Stimulated activated naive CD8-positive, alpha-beta T cell treated with anti-CD3 and anti-CD28 coated beads, Interleukin-15, Interleukin-2, amounts not matched to agents 100 ng/mL and 50 ng/mL, for 24 hours (primary cell): ENCODE measurements around the gene DTNB.
A peak's percentile ranks its signal among the peaks of the same experiment; 100 is the strongest.
"Not testable (repeated sequence)": the region's sequence is repeated elsewhere in the genome, so short reads cannot be mapped to it uniquely, and the experiment has no call there.

Experiments used
- H3K27ac Mint-ChIP-seq: one replicate; pipeline ENCODE4 v1.8.0; 2021; ENCODE audit warnings: mild to moderate bottlenecking, mixed read lengths
- H3K27me3 Mint-ChIP-seq: one replicate; pipeline ENCODE4 v1.8.0; 2021; ENCODE audit warnings: mixed read lengths
- H3K36me3 Mint-ChIP-seq: one replicate; pipeline ENCODE4 v1.8.0; 2021; ENCODE audit warnings: low read depth, mixed read lengths
- H3K4me1 Mint-ChIP-seq: one replicate; pipeline ENCODE4 v1.8.0; 2021; ENCODE audit warnings: low read depth, mixed read lengths
- H3K4me3 Mint-ChIP-seq: one replicate; pipeline ENCODE4 v1.8.0; 2021; ENCODE audit warnings: mild to moderate bottlenecking, mixed read lengths
- H3K9me3 Mint-ChIP-seq: one replicate; pipeline ENCODE4 v1.8.0; 2021; ENCODE audit warnings: mixed read lengths

Gene DTNB

DNA sequence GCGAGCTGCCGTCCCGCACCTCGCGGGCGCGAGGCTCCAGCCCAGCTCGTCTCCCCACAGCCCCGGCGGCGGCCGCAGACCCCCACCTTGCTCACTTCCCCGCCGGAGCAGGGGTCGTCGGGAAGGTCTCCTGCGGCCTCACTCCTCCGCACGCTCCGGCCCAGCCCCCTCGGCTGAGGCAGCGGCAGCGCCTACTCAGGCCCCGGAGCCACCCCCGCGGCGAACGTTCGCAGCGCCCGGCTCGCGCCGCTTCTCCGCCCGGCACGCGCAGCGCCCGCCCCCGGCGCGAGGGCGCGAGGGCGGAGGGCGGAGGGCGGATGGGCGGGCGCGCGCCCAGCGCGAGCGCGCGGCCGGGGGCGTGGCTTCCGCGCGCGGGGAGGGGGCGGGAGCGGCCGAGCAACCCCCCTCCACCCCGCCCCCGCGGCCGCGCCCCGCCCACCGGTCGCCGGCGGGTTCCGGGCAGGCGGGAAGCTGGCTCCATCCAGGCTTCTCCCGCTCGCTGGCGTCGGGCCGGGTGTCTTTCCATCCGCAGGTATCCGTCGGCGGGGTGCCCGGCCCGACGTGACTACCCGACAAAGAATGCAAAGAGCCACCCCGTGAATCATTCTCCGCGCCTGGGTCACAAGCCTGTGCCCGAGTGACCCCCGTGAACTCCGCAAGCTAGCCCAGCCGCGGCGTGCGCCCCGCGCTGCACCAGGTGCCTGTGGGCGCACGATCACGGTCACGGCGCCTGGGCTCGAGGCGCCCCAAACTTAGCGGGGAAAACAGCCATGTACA lies at the start of gene DTNB:
TSS of gene DTNB (minus strand) at position 278 of the 777 bp plus-strand sequence. CDS start 20,917 bp downstream, outside the sequence.
- H3K36me3 Mint-ChIP-seq = no peaks in the 10 kb centered on the region
- H3K27ac Mint-ChIP-seq = no peak within 1 kb of the TSS
- peak within 1 kb of the TSS; percentile 86 for H3K4me3 Mint-ChIP-seq
- H3K9me3 Mint-ChIP-seq = no peaks in the 10 kb centered on the region
- H3K27me3 Mint-ChIP-seq = peaks cover 7% of the 10 kb centered on the region
- H3K4me1 Mint-ChIP-seq = peaks cover 29% of the 10 kb centered on the region

GRCh38 chr2:25722224-25722623 lies 48.8 kb upstream of the DTNB start:
- H3K27me3 Mint-ChIP-seq = peaks cover 3% of the 10 kb centered on the region

DNA sequence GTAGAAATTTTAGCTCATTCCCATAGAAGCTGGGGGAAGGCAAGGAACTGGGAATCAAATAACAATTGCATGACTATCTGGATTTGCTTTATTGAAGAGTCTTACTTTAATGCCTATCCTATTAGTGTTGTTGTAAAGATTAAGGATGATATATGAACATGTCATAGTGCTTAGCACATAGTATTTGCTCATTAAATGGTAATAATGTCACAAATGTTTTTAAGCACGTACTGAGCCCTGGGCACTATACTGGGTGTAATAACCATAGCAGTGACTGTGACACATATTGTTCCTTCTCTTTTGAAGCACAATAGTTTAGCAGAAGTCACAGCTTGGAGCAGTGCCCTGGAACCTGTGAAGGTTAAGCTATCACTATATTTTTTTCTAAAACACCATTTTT lies 47.2 kb upstream of the DTNB start:
- Mint-ChIP-seq H3K9me3 (no peaks in the 10 kb centered on the region), H3K27ac (no peak overlapping the region), H3K4me1 (no peaks in the 10 kb centered on the region), H3K27me3 (peaks cover 3% of the 10 kb centered on the region), H3K36me3 (no peaks in the 10 kb centered on the region), H3K4me3 (no peak overlapping the region)

More at GRCh38 chr2:25722224-25722623, 48.8 kb upstream of the DTNB start:
- Mint-ChIP-seq H3K36me3 (no peaks in the 10 kb centered on the region), H3K9me3 (no peaks in the 10 kb centered on the region), H3K4me3 (no peak overlapping the region), H3K27ac (no peak overlapping the region), H3K4me1 (no peaks in the 10 kb centered on the region)

DNA sequence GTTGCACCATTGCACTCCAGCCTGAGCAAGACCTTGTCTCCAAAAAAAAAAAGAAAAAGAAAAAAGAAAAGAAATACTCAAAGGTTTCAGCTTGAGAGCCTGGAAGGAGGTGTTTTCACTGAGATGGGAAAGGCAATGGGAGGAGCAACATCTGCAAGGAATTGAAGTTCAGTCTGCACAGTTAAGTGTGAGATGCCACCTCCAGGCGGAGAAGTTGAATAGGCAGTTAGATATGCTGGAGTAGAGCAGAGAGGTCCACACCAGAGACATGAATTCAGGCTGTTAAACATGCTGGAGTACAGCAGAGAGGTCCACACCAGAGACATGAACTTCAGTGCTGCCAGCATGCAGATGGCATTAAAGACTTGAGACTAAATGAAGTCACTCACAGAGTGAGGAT lies 41.4 kb upstream of the DTNB start:
- H3K27me3 Mint-ChIP-seq = peaks cover 25% of the 10 kb centered on the region
- H3K27ac Mint-ChIP-seq = no peak overlapping the region
- H3K4me3 Mint-ChIP-seq = no peak overlapping the region
- peaks cover 11% of the 10 kb centered on the region for H3K4me1 Mint-ChIP-seq
- peaks cover 4% of the 10 kb centered on the region for H3K9me3 Mint-ChIP-seq
- no peaks in the 10 kb centered on the region for H3K36me3 Mint-ChIP-seq

- H3K36me3 Mint-ChIP-seq = no peaks in the 10 kb centered on the region
- H3K27ac Mint-ChIP-seq = no peak overlapping the region
- H3K9me3 Mint-ChIP-seq = peaks cover 4% of the 10 kb centered on the region
- peaks cover 38% of the 10 kb centered on the region for H3K27me3 Mint-ChIP-seq
- peaks cover 11% of the 10 kb centered on the region for H3K4me1 Mint-ChIP-seq
- no peak overlapping the region for H3K4me3 Mint-ChIP-seq
These were observed 39.1 kb upstream of the DTNB start for GRCh38 chr2:25712455-25712854.

DNA sequence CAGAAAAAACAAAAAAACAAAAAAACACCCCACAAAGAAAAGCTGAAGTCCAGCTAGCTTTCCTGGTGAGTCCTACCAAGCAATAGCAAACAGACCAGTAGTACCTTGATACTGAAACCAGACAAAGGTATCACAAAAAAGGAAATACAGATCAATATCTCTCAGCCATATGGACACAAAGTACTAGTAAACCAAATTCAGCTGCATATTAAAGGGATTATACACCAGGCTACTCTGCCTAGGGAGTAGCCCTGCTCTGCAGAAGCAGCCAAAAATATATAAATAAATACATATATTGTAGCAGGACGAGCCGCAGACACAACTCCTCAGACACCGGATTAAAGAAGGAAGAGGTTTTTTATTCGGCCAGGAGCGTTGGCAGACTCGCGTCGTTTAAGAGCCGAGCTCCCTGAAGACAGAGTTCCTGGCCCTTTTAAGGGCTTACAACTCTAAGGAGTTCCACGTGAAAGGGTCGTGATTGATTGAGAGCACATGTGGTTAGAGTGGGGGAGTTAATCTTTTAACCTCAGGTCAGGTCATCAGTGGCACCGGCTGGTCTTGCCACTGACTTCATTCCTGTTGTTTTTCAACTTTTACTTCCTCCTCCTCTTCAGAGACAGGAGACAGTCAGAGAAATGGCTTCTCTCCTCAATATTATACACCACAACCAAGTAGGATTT lies 38.4 kb upstream of the DTNB start:
- peaks cover 4% of the 10 kb centered on the region for H3K9me3 Mint-ChIP-seq

DNA sequence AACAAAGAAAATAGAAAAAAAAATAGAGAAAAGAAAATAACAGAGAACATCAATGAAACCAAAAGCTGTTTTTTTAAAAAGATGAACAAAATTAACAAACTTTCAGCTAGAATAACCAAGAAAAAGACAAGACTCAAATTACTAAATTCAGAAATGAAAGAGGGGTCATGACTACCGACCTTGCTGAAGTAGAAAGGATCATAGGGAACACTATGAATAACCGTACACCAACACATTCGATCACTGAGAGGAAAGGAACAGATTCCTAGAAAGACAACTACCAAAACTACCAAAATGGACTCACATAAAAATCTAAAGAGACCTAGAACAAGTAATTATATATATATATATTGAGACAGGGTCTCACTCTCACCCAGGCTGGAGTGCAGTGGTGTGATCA lies 37.4 kb upstream of the DTNB start:
- H3K4me1 Mint-ChIP-seq = peaks cover 11% of the 10 kb centered on the region
- H3K27ac Mint-ChIP-seq = no peak overlapping the region
- H3K4me3 Mint-ChIP-seq = no peak overlapping the region
- H3K36me3 Mint-ChIP-seq = no peaks in the 10 kb centered on the region
- H3K27me3 Mint-ChIP-seq = peaks cover 38% of the 10 kb centered on the region
- peaks cover 4% of the 10 kb centered on the region for H3K9me3 Mint-ChIP-seq

More for the DNA sequence above, 38.4 kb upstream of the DTNB start:
- H3K4me1 Mint-ChIP-seq = peaks cover 11% of the 10 kb centered on the region
- H3K27ac Mint-ChIP-seq = peak overlapping the region; percentile 37
- H3K4me3 Mint-ChIP-seq = peak overlapping the region; percentile 54
- no peaks in the 10 kb centered on the region for H3K36me3 Mint-ChIP-seq
- peaks cover 38% of the 10 kb centered on the region for H3K27me3 Mint-ChIP-seq

DNA sequence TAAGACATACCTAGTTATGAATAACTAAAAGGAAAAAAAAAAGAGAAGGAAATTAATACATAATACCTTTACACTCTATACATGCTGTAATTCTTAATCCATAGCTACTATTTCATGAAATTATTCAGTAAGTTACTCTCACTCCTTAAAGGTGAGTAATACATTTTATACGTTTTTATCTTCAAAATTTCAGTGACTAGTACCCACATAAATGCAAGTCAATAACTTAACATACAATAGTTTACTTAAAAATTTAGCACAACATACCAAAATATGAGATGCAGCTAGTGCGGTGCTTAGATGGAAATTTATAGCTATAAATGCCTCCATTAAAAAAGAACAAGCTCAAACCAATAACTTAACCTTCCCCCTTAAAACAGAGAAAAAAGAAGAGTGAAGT lies 36.0 kb upstream of the DTNB start:
- H3K36me3 Mint-ChIP-seq = no peaks in the 10 kb centered on the region
- H3K27me3 Mint-ChIP-seq = peaks cover 35% of the 10 kb centered on the region
- H3K4me3 Mint-ChIP-seq = no peak overlapping the region
- no peak overlapping the region for H3K27ac Mint-ChIP-seq
- peaks cover 11% of the 10 kb centered on the region for H3K4me1 Mint-ChIP-seq
- peaks cover 4% of the 10 kb centered on the region for H3K9me3 Mint-ChIP-seq

- Mint-ChIP-seq H3K27ac (no peak overlapping the region), H3K9me3 (no peaks in the 10 kb centered on the region), H3K27me3 (peaks cover 30% of the 10 kb centered on the region), H3K36me3 (no peaks in the 10 kb centered on the region), H3K4me3 (no peak overlapping the region), H3K4me1 (peaks cover 11% of the 10 kb centered on the region)
These were observed 34.7 kb upstream of the DTNB start for GRCh38 chr2:25707927-25708590.

DNA sequence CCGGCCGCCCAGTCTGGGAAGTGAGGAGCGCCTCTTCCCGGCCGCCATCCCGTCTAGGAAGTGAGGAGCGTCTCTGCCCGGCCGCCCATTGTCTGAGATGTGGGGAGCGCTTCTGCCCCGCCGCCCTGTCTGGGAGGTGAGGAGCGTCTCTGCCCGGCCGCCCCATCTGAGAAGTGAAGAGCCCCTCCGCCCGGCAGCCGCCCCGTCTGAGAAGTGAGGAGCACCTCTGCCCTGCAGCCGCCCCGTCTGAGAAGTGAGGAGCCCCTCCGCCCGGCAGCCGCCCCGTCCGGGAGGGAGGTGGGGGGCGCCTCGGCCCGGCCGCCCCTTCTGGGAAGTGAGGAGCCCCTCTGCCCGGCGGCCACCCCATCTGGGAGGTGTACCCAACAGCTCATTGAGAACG lies 32.2 kb upstream of the DTNB start:
- H3K27ac Mint-ChIP-seq, H3K36me3 Mint-ChIP-seq, H3K4me3 Mint-ChIP-seq, H3K9me3 Mint-ChIP-seq, H3K4me1 Mint-ChIP-seq: not testable (repeated sequence)
- H3K27me3 Mint-ChIP-seq = peaks cover 13% of the 10 kb centered on the region

GRCh38 chr2:25701801-25702200 lies 28.4 kb upstream of the DTNB start:
- Mint-ChIP-seq H3K36me3 (no peaks in the 10 kb centered on the region), H3K27me3 (no peaks in the 10 kb centered on the region)

DNA sequence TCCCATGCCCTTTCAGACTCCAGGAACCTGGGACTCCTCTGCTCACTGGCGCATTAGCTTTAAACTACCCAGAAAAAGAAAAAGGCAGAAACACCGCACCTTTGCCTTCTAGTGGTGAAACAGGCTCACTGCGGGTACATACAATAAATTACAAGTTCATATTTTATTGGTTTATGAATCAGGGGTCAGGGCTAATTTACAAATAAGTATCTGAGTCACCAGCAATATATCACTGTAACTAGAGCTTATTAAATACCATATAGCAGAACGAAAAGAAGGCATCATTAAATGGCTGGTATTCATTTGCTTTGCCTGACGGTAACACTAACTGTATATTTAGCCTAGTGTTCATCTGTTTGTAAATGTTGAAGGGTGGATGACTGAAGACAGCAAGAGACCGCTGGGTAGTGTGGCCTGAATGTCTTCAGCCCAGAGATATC lies 26.9 kb upstream of the DTNB start:
- no peaks in the 10 kb centered on the region for H3K4me1 Mint-ChIP-seq
- H3K27me3 Mint-ChIP-seq = no peaks in the 10 kb centered on the region
- no peak overlapping the region for H3K27ac Mint-ChIP-seq

More at GRCh38 chr2:25701801-25702200, 28.4 kb upstream of the DTNB start:
- Mint-ChIP-seq H3K27ac (no peak overlapping the region), H3K9me3 (no peaks in the 10 kb centered on the region), H3K4me1 (no peaks in the 10 kb centered on the region), H3K4me3 (no peak overlapping the region)

GRCh38 chr2:25699216-25699615 lies 25.8 kb upstream of the DTNB start:
- Mint-ChIP-seq H3K9me3 (no peaks in the 10 kb centered on the region), H3K36me3 (no peaks in the 10 kb centered on the region), H3K27ac (no peak overlapping the region), H3K4me1 (no peaks in the 10 kb centered on the region), H3K27me3 (no peaks in the 10 kb centered on the region), H3K4me3 (no peak overlapping the region)

More for the DNA sequence above, 26.9 kb upstream of the DTNB start:
- Mint-ChIP-seq H3K4me3 (no peak overlapping the region), H3K9me3 (no peaks in the 10 kb centered on the region), H3K36me3 (no peaks in the 10 kb centered on the region)

- Mint-ChIP-seq H3K27me3 (no peaks in the 10 kb centered on the region), H3K9me3 (no peaks in the 10 kb centered on the region), H3K4me1 (no peaks in the 10 kb centered on the region), H3K4me3 (no peak overlapping the region), H3K36me3 (no peaks in the 10 kb centered on the region), H3K27ac (no peak overlapping the region)
These were observed 25.4 kb upstream of the DTNB start for GRCh38 chr2:25698752-25699151.
